ENCODE measurements around the gene TFRC. TPM values are rescaled to one million over a fixed set of nuclear protein-coding genes. Genes with fewer than 3 reads are reported as not detected.

The TFRC gene
- polyA plus RNA-seq (2013, experiment 1 of 2): 86.4 TPM
- 88.6 TPM for polyA plus RNA-seq (2013, experiment 2 of 2)

- Histone ChIP-seq H3K4me3 (ENCODE audit: extremely low read depth, insufficient read depth, low read length, poor library complexity, severe bottlenecking) (peak within 1 kb of the TSS; percentile 86), H3K36me3 (ENCODE audit: control insufficient read depth, insufficient read depth, low read length) (peaks cover 3% of the 10 kb centered on the region), H3K9me3 (ENCODE audit: control insufficient read depth, low read length) (no peaks in the 10 kb centered on the region), H3K27ac (ENCODE audit: low read depth, low read length, severe bottlenecking) (peak within 1 kb of the TSS; percentile 77), H3K4me1 (ENCODE audit: control insufficient read depth, insufficient read depth, low read length, poor library complexity, severe bottlenecking) (peaks cover 6% of the 10 kb centered on the region)
- WGBS, 2 experiments (ENCODE audit: insufficient coverage in 2 of 2): 2 to 3% methylated on average over 53 to 56 of the region's 67 CpGs
Measured at GRCh38 chr3:196081834-196082618, at the start of gene TFRC. TSS of gene TFRC (minus strand) at chr3:196082090. CDS start at chr3:196077099, 4,991 bp downstream.

GRCh38 chr3:196128172-196128843 is 46.4 kb upstream of the TFRC start:
- no peak overlapping the region for H3K27ac ChIP-seq (ENCODE audit: low read depth, low read length, severe bottlenecking)
- no peak overlapping the region for H3K4me3 ChIP-seq (ENCODE audit: extremely low read depth, insufficient read depth, low read length, poor library complexity, severe bottlenecking)
- H3K4me1 ChIP-seq (ENCODE audit: control insufficient read depth, insufficient read depth, low read length, poor library complexity, severe bottlenecking): peaks cover 8% of the 10 kb centered on the region
- 94 to 96% methylated on average over 20 to 21 of the region's 21 CpGs for WGBS, 2 experiments (ENCODE audit: insufficient coverage in 2 of 2)
- H3K9me3 ChIP-seq (ENCODE audit: control insufficient read depth, low read length): no peaks in the 10 kb centered on the region
- H3K36me3 ChIP-seq (ENCODE audit: control insufficient read depth, insufficient read depth, low read length): no peaks in the 10 kb centered on the region

GRCh38 chr3:196127308-196128040 is 45.6 kb upstream of the TFRC start:
- no peak overlapping the region for H3K4me3 ChIP-seq (ENCODE audit: extremely low read depth, insufficient read depth, low read length, poor library complexity, severe bottlenecking)
- H3K27ac ChIP-seq (ENCODE audit: low read depth, low read length, severe bottlenecking): no peak overlapping the region
- 67 to 68% methylated on average over 5 to 10 of the region's 12 CpGs for WGBS, 2 experiments (ENCODE audit: insufficient coverage in 2 of 2)

GRCh38 chr3:196124608-196125007 is 42.7 kb upstream of the TFRC start:
- Histone ChIP-seq H3K36me3 (ENCODE audit: control insufficient read depth, insufficient read depth, low read length) (no peaks in the 10 kb centered on the region), H3K27ac (ENCODE audit: low read depth, low read length, severe bottlenecking) (no peak overlapping the region), H3K4me1 (ENCODE audit: control insufficient read depth, insufficient read depth, low read length, poor library complexity, severe bottlenecking) (peaks cover 16% of the 10 kb centered on the region), H3K9me3 (ENCODE audit: control insufficient read depth, low read length) (no peaks in the 10 kb centered on the region), H3K4me3 (ENCODE audit: extremely low read depth, insufficient read depth, low read length, poor library complexity, severe bottlenecking) (no peak overlapping the region)
- WGBS, 2 experiments (ENCODE audit: insufficient coverage in 2 of 2): 95% methylated on average over 4 of the region's 5 CpGs; no CpG with 5 or more reads in 1 of the 2 experiments

More at GRCh38 chr3:196127308-196128040, 45.6 kb upstream of the TFRC start:
- Histone ChIP-seq H3K4me1 (ENCODE audit: control insufficient read depth, insufficient read depth, low read length, poor library complexity, severe bottlenecking) (peaks cover 16% of the 10 kb centered on the region), H3K36me3 (ENCODE audit: control insufficient read depth, insufficient read depth, low read length) (no peaks in the 10 kb centered on the region), H3K9me3 (ENCODE audit: control insufficient read depth, low read length) (no peaks in the 10 kb centered on the region)

GRCh38 chr3:196122688-196123046 is 40.8 kb upstream of the TFRC start:
- Histone ChIP-seq H3K36me3 (ENCODE audit: control insufficient read depth, insufficient read depth, low read length) (no peaks in the 10 kb centered on the region), H3K4me1 (ENCODE audit: control insufficient read depth, insufficient read depth, low read length, poor library complexity, severe bottlenecking) (peaks cover 13% of the 10 kb centered on the region), H3K27ac (ENCODE audit: low read depth, low read length, severe bottlenecking) (peak overlapping the region; percentile 95), H3K4me3 (ENCODE audit: extremely low read depth, insufficient read depth, low read length, poor library complexity, severe bottlenecking) (no peak overlapping the region), H3K9me3 (ENCODE audit: control insufficient read depth, low read length) (no peaks in the 10 kb centered on the region)
- WGBS, 2 experiments (ENCODE audit: insufficient coverage in 2 of 2): 91 to 98% methylated on average over 8 of the region's 8 CpGs

- WGBS, 2 experiments (ENCODE audit: insufficient coverage in 2 of 2): 93 to 94% methylated on average over 12 to 16 of the region's 16 CpGs
- no peaks in the 10 kb centered on the region for H3K9me3 ChIP-seq (ENCODE audit: control insufficient read depth, low read length)
- H3K4me1 ChIP-seq (ENCODE audit: control insufficient read depth, insufficient read depth, low read length, poor library complexity, severe bottlenecking): peaks cover 8% of the 10 kb centered on the region
- no peaks in the 10 kb centered on the region for H3K36me3 ChIP-seq (ENCODE audit: control insufficient read depth, insufficient read depth, low read length)
- H3K4me3 ChIP-seq (ENCODE audit: extremely low read depth, insufficient read depth, low read length, poor library complexity, severe bottlenecking): no peak overlapping the region
- H3K27ac ChIP-seq (ENCODE audit: low read depth, low read length, severe bottlenecking): no peak overlapping the region
Measured at GRCh38 chr3:196122021-196122687, 40.3 kb upstream of the TFRC start.

- no peak overlapping the region for H3K4me3 ChIP-seq (ENCODE audit: extremely low read depth, insufficient read depth, low read length, poor library complexity, severe bottlenecking)
- WGBS, 2 experiments (ENCODE audit: insufficient coverage in 2 of 2): 92 to 99% methylated on average over 5 to 11 of the region's 11 CpGs
- H3K9me3 ChIP-seq (ENCODE audit: control insufficient read depth, low read length): no peaks in the 10 kb centered on the region
- peaks cover 8% of the 10 kb centered on the region for H3K4me1 ChIP-seq (ENCODE audit: control insufficient read depth, insufficient read depth, low read length, poor library complexity, severe bottlenecking)
- H3K36me3 ChIP-seq (ENCODE audit: control insufficient read depth, insufficient read depth, low read length): no peaks in the 10 kb centered on the region
- H3K27ac ChIP-seq (ENCODE audit: low read depth, low read length, severe bottlenecking): no peak overlapping the region
Measured at GRCh38 chr3:196121066-196121465, 39.2 kb upstream of the TFRC start.

GRCh38 chr3:196120291-196120951 is 38.5 kb upstream of the TFRC start:
- no peaks in the 10 kb centered on the region for H3K36me3 ChIP-seq (ENCODE audit: control insufficient read depth, insufficient read depth, low read length)
- H3K4me3 ChIP-seq (ENCODE audit: extremely low read depth, insufficient read depth, low read length, poor library complexity, severe bottlenecking): no peak overlapping the region
- H3K27ac ChIP-seq (ENCODE audit: low read depth, low read length, severe bottlenecking): no peak overlapping the region
- H3K4me1 ChIP-seq (ENCODE audit: control insufficient read depth, insufficient read depth, low read length, poor library complexity, severe bottlenecking): peaks cover 8% of the 10 kb centered on the region
- H3K9me3 ChIP-seq (ENCODE audit: control insufficient read depth, low read length): no peaks in the 10 kb centered on the region
- WGBS, 2 experiments (ENCODE audit: insufficient coverage in 2 of 2): 85 to 95% methylated on average over 10 to 11 of the region's 14 CpGs

GRCh38 chr3:196117809-196118208 is 35.9 kb upstream of the TFRC start:
- no peak overlapping the region for H3K4me3 ChIP-seq (ENCODE audit: extremely low read depth, insufficient read depth, low read length, poor library complexity, severe bottlenecking)
- no peak overlapping the region for H3K27ac ChIP-seq (ENCODE audit: low read depth, low read length, severe bottlenecking)
- H3K9me3 ChIP-seq (ENCODE audit: control insufficient read depth, low read length): no peaks in the 10 kb centered on the region
- no peaks in the 10 kb centered on the region for H3K36me3 ChIP-seq (ENCODE audit: control insufficient read depth, insufficient read depth, low read length)
- H3K4me1 ChIP-seq (ENCODE audit: control insufficient read depth, insufficient read depth, low read length, poor library complexity, severe bottlenecking): peaks cover 3% of the 10 kb centered on the region
- 90 to 95% methylated on average over 3 to 4 of the region's 6 CpGs for WGBS, 2 experiments (ENCODE audit: insufficient coverage in 2 of 2)

- Histone ChIP-seq H3K4me3 (ENCODE audit: extremely low read depth, insufficient read depth, low read length, poor library complexity, severe bottlenecking) (no peak overlapping the region), H3K36me3 (ENCODE audit: control insufficient read depth, insufficient read depth, low read length) (no peaks in the 10 kb centered on the region), H3K9me3 (ENCODE audit: control insufficient read depth, low read length) (no peaks in the 10 kb centered on the region), H3K27ac (ENCODE audit: low read depth, low read length, severe bottlenecking) (no peak overlapping the region), H3K4me1 (ENCODE audit: control insufficient read depth, insufficient read depth, low read length, poor library complexity, severe bottlenecking) (no peaks in the 10 kb centered on the region)
- WGBS, 2 experiments (ENCODE audit: insufficient coverage in 2 of 2): 86 to 100% methylated on average over 2 of the region's 3 CpGs
Measured at GRCh38 chr3:196115678-196116083, 33.8 kb upstream of the TFRC start.
